NCI-H748 (cell line): ENCODE results near the gene BTBD19.
"Not testable (repeated sequence)": the region's sequence is repeated elsewhere in the genome, so short reads cannot be mapped to it uniquely, and the experiment has no call there.

Source experiments
- DNase-seq: peaks from one replicate; lab custom pipeline; 2025; ENCODE audit not compliant: unreplicated experiment; lab: John Stamatoyannopoulos, UW

BTBD19 gene

DNA sequence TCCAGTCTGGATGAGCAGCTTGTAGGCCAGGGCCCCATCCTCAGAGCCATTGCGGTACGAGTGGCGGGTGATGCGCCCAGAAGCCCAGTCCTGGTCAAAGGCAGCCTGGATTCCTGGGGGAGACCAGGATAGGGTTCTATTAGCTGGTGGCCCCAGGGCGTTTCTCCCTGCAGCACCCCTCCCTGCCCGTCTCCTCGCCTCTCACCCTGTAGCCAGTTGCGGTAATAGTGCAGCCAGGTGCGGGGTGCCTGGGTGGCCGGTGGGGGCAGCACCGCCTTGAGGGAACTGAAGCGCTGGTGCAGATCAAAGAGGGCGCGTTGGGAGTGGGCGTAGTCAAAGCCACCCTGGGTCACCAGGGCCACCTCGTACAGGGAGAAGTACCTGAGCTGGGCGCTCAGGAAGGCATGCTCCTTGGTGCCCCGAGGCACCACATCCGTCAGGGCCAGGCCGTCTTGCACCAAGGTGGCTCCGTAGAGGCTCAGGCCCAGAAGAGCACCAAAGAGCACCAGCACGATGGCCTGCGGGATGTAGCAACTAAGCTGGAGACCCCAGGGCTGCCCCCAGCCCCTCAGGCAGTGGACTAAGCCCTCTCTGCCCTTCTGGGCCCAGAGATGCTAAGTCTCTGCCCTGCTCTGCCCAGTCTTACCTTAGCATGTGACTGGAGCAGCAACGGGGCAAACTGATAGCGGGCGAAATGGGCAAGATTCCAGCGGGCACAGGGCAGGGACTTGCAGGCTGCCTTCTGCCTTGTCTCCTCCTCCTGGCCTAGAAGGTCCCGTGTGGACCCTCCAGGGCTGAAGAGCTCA lies 19.1 kb downstream of the BTBD19 start:
- no peak for DNase-seq

DNA sequence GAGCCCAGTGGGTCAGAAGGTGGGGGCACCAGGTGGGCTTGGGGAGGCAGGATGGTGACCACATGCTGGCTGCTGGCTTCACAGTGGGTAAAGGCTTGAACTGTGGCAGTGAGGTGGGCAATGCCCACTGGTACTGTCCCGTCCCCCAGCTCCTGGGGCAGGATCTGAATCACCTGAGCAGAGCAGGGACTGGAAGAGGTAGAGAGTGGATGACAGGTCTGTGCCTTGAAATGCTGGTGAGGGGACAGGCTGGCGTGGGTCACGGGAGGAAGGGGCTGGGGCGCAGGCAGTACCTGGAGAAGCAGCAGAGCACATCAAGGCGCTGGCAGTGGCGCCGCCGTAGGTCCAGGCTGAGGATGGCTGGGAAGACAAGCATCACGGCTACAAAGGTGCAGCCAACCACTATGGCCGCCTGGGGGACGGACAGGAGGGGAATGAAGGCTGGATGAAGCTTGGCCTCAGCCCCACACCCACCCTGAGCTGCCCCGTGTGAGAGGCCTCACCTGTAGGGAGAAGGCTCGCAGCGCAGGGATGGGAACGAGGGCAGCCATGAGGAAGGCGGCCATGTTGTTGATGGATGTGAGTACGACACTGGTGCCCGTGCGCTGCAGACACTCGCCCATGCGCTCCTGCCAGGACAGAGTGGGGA lies 19.8 kb downstream of the BTBD19 start:
- DNase-seq = no peak

DNA sequence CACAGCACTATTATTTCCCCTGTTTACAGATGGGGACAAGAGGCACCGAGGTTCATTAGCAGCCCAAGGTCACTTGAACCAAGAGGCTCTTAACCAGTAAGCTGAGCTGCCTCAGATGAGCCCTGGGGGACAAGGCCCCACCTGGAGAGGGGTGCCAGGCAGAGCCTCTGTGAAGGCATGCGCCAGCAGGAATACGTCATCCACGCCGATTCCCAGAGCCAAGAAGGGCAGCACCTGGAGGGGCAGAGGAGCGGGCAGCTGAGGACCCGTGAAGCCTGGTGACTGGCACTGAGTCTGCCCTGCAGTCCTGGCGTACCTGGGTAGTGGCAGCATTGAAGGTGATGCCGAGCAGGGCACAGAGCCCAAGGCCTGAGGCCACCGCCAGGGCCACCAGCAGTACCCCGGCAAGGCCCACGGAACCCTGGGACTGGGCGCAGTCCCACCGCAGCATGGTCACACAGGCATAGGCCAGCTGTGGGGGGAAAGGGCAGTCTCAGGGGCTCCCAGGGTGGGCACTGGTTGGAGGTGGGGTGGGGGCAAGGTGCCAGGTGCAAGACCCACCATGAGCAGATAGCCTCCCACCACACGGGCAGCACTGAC lies 20.6 kb downstream of the BTBD19 start:
- DNase-seq = no peak

DNA sequence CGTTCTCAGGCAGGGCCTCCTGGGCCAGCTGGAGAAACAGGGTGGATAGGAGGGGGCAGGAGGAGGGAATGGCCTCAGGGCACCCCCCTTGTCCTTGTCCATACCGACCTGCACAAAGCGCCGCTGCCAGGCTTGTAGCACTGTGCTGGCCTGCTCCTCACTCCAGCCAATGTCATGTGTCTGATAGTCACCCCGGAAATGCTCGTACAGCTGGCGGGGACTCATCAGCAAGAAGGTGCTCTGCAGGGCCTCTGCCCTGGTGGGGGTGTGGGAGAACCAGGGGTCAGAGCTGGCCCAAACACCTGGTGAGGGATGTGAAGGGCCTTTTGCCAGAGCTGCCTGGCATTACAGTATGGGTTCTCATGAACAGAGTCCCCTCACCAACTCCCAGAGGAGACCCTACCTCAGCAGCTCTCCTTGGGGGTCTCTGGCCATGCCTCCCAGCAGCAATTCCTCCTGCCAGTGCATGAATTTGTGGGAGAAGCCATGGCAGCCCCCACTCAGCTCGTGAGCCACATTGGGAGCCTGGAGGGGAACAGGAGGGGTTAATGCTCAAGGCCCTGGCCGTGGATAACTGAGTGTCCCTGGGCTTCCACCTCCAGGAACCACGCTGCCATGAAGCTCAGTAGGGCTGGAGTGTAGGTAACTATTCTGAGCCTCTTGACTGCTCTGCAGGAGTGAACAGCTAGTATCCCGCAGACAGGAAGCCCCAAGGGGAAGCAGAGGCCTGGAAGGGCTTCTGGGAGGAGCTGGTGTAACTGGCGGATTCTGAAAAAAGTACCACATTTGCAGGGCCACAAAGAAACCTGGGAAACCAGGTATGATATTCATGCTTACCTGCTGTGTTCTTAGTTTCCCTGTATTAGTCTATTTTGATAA lies 21.4 kb downstream of the BTBD19 start:
- no peak for DNase-seq

DNA sequence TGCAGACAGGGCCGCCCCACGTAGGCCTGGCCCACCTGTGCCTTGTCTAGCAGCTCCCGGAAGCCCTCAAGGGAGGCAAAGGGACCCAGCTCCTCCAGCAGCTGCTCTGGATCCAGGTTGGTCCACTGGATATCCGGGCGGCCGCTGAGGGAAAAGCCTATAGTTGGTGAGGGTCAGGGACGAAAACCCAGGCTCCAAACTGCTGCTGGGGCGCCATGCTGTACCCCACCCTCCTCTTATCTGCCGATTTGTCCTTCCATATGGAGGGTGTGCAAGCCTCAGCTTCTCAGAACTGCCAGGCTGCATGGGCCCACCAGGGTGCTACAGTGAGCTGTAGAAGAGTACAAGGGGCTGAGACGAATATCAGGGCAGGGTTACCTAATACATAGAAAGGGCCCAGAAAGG lies 22.6 kb downstream of the BTBD19 start:
- DNase-seq = no peak

DNA sequence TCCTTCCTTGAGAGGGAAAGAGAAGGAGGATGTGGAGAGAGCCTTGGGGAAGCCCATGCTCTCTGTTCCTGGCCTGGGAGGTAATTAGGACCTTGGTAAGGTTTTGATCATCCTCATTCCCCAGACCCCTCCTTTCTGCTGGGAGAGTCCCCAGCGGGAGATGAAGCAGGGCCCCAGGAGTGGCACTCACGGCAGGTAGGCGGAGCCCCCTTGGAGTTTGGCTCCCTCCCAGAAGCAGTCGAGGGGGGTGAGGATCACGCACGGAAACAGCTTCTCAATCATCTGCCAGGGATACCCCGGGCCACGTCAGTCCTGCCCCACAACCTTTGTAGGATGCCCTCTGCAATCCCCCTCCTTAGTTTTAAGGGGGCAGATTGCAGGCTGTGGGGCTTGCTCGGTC lies 23.2 kb downstream of the BTBD19 start:
- no peak for DNase-seq

DNA sequence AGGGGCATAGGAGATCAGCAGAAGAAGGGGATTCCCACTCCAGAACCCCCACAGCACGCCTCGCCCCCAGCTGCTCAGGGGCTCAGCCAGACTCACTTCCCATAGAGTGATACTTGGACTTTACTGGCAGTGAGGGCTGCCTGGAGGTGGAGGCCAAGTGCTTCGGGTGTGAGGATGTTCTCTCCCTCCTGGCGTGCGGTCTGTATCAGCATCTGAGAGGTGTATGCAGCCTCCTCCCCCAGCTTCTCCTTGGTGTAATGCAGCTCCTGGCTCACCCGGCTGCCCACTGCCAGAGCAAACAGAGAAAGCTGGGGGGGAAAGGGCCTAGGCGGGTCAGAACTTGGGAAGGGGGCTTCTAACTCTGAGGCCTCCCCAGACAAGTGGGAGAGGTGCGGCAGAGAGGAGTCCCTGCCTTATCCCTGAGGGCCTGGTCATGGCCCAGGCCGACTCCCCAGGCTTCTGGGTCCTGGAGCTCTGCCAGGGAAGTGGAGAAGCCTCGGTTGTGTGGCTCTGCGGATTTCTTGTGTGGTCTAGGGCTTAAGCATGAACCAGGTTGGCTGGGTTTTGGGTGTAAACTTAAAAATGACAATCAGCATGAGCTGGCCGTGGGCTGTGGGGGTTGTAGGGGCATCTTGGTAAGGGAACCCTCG lies 23.9 kb downstream of the BTBD19 start:
- no peak for DNase-seq

DNA sequence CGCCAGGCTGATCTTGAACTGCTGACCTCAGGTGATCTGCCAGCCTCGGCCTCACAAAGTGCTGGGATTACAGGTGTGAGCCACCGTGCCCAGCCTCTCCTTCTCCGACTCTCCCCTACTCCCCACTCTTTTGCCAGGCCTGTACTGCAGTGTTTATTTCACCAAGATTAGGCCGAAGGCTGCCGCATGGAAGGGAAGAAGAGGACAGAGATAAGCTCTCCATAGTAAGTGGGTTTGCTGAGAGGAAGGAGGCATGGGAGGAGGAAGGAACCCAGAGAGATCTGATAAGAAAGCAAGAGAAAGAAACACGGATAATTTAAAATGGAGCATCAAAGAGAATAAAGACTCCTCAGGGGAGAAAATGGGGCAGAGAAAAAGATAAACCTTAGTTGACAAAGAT lies 26.0 kb downstream of the BTBD19 start:
- DNase-seq = no peak

DNA sequence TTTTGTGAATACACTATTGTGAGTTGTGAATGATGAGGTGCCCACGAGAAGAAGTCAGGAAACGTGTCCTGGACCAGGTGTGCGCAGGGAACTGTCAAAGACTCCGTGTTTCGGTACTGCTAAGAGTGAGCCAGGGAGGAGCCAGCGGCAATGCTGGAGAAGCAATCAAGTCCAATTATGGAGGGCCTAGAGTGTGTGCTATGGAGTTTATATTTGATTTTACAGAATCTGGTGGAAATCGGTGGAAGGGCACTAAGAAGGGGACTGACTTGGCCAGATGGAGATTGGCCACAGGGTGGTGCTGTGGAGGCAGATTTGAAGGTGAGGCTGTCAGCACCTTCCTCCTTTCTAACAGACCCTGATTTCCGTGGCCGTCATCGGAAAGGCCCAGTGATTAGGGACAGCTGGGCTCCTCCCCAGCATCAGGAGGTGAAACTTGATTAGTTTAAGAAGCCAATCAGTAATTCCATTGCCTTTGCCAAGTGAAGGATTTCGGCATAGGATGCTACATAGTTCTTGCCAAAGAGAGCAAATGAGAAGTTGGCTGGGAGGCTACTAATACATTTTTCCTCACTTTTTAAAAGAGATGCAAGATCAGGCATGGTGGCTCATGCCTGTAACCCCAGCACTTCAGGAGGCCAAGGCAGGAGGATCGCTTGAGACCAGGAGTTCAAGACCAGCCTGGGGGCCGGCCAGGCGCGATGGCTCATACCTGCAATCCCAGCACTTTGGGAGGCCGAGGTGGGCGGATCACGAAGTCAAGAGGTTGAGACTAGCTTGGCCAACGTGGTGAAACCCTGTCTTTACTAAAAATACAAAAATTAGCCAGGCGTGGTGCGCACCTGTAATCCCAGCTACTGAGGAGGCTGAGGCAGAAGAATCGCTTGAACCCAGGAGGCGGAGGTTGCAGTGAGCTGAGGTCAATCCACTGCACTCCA lies 27.7 kb downstream of the BTBD19 start:
- DNase-seq = peak; percentile 83

DNA sequence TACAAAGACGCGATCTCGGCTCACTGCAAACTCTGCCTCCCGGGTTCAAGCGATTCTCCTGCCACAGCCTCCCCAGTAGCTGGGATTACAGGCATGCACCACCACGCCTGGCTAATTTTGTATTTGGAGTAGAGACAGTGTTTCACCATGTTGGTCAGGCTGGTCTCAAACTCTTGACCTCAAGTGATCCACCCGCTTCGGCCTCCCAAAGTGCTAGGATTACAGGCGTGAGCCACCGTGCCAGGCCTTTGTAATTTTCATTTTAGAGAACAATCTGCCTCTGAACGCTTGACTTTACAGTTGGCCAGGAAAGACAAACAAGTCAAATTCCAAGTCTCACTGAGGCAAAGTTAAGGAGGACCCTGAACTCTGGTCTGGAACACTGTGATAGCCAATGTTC lies 30.0 kb downstream of the BTBD19 start:
- DNase-seq = not testable (repeated sequence)

DNA sequence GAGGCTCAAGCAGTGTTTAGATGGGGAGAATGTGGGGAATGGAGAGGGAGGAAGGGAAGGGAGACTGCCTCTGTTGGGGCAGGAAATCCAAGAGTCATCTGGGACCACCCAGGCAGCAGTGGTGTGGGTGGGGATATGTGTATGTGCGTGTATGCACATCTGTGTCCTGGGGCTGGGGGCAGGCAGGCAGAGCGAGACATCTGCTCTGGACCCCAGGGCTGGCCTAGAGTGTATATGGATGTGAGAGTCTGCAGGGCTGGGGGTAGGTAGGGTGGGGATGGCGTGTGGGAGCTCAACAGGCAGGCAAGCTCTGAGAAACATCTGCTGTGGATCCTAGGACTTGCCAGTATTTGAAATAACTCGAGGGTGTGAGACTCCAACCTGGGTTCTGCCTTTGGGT lies 31.3 kb downstream of the BTBD19 start:
- no peak for DNase-seq

DNA sequence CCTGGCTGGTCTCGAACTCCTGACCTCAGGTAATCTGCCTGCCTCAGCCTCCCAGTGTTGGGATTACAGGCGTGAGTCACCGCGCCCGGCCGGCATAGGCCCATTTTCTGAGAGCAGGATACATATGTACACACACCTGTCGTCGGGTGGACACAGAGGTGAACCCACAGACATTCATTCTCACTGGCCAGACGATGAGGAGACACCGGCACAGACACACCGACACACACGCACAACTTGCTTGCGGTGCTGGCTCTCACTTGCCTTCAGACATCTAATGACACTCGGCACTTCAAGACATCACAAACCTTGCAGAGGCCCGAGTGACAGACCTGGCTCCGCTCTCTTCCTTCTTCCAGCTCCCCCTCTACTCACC lies 34.2 kb downstream of the BTBD19 start:
- peak; percentile 44 for DNase-seq

DNA sequence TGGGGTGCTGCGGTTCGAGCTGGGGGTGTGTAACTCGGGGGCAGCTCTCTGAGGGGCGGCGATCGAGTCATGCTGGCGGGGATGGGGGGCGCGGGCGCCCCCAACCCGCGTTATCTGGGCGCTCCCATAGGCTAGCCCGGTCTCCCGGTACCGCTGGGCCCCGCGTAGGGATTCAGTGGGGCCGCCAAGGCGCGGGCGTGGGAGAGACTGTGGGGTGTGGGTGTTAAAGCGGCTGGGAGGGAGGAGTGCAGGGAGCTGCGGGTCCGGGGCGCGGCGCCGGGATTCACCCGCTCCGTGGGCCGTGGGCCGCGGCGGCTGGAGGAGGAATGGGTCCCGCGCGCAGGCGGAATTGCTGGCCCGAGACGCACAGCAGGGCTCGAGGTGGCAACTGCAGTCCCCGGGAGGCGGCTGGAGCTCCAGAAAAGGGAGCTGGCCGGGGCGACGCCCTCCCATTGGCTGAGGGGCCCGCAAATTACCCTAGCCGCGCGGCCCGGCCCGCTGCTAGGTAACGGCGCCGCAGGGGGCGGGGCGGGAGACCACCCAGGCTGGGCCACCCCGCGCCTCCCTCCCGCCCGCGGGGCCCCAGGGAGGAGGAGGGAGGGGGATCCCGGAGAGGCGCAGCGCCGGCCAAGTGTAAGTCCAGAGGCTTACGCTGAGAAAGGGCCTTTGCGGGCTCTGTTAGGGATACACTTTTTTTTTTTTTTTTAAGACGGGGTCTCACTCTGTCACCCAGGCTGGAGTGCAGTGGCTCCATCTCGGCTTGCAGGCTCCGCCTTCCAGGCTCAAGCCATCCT lies 34.7 kb downstream of the BTBD19 start, which contains the start of gene PTCH2:
PTCH2 (minus strand) TSS at position 392 of the 794 bp plus-strand sequence; CDS start at position 71, 321 bp downstream.
- peak; percentile 88 for DNase-seq

DNA sequence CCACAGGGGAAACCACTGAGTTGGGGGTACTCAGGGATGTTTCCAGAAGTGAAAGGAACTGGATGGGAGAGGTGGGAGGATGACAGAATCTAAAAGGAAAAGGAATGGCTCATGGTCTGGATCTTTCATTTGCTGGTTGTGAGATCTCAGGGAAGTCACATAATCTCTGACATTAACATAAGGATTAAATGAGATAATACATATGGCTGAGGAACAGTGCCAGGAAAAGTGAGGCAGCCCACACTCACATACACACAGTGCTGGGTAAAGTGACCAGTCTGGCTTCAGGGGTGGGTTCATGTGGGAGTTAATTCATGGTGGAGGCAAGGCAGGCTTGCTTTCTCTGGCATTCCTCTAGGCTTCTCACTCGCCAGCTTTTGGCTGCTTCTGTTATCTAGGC lies 38.7 kb downstream of the BTBD19 start:
- no peak for DNase-seq

DNA sequence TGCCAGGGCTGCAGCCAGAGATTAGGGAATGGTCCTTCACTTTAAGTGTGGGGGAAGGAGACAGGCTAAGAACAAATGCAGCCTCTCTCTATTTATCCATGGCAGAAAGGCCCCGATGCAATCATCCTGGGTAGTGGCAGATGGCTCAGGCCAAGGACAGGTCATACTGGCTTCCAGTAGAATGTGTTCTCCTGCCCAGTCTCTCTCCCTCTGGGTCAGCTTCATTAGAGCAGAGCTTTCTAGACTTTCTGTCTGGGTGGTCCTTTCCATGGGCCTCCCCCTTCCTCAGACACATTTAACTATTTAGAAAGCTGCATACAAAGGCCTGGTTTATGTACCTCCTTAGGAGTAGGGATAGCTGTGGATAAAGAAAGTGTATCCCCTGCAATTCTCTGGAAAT lies 39.5 kb downstream of the BTBD19 start:
- DNase-seq = no peak

DNA sequence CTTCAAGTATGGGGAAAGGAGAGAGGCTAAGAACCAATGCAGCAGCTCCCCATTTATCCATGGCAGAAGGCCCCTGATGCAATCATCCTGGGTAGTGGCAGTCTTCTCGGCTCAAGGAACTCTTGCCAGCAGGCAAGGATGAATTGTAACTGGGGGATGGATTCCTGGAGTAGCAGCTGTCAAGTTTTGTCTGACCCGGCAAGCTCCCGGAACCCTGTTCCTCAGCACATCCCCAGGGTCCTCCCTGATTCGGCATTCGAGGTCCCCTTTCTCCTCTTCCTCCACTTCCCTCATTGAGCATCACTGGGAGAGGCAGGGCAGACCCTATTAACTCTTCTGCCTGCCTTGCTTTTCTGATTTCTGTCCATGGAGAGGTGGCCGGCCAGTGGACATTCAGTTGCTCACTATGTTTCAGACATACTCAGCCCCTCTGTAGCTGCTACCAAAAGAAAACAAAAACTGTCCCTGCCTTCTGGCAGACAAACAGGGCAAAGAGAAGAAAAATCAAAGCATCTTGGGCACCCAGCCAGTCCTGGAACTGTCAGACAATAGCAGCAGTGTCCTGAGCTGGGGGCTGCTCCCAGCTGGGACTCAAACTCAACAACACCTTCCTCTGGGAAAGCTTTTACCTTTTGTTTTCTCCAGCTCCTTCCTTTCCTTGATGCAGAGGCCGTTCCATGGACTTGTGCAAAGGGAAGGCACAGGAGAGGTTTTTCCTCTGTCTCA lies 40.3 kb downstream of the BTBD19 start:
- DNase-seq = no peak

DNA sequence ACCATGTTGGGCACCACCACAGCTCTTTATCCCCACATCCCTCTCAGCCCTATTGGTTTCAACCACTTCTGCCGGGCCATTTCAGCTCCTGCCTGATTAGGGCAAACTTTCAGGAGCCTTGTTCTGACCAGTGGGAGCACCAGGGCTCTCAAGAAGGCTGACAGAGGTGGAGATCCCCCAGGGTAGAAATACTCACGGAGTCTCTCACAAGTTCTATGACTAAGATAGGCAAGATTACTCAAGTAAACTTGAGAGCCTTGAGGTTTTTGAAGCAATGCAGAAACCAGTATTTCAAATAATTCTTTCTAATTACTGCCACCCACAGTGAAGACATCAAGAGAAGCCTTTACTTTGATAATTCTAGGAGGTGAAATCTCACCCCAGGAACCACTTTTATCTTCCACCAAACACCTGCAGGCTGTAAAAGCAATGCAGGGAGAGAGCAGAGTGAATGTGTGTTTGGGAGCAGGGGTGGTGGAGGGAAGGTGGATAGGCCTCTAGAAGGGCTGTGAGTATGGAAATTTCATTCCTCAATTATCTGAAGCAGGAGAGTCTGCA lies 41.3 kb downstream of the BTBD19 start:
- DNase-seq = no peak

DNA sequence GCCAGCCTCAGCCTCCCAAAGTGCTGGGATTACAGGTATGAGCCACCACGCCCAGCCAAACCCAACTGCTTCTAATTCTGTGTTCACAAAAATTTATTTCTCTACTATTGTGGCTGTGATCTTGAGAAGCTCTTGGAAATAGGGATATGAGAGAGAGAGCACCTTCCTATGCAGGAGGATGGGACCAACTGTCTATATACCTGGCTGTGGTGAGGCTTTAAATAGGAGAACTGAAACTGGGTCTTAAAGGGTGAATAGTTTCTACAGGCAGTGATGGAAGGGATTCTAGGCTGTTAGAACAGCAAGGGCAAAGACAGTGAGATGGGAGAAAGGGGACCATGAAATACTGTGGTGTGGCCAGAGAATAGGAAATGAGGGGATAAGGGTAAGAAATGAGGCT lies 43.0 kb downstream of the BTBD19 start:
- DNase-seq = no peak
